ENCODE measurements around the gene MAGI1.

Gene MAGI1

GRCh38 chr3:65500398-65501306 is 538.1 kb downstream of the MAGI1 start:
- POLR2A ChIA-PET, result no interaction called here
- no peak for TF ChIP-seq CTCF (IDR thresholded peaks at IDR 0.05; ENCODE audit: control extremely low read depth, extremely low read depth, low read depth, missing control alignments)
- no peak for DNase-seq (ENCODE audit: extremely low spot score)
- CTCF ChIA-PET, result no interaction called here

GRCh38 chr3:65497846-65498245 is 540.9 kb downstream of the MAGI1 start:
- ChIA-PET POLR2A (no interaction called here), CTCF (interaction anchor here (0.9 kb wide), 1 partner anchor 12 kb away, joined by 3 read pairs; no protein-coding TSS in a partner anchor)
- no peak for DNase-seq (ENCODE audit: extremely low spot score)
- TF ChIP-seq CTCF (IDR thresholded peaks at IDR 0.05; ENCODE audit: control extremely low read depth, extremely low read depth, low read depth, missing control alignments), result no peak

GRCh38 chr3:65497236-65497635 is 541.5 kb downstream of the MAGI1 start:
- no peak for TF ChIP-seq CTCF (IDR thresholded peaks at IDR 0.05; ENCODE audit: control extremely low read depth, extremely low read depth, low read depth, missing control alignments)
- no peak for DNase-seq (ENCODE audit: extremely low spot score)
- CTCF ChIA-PET, result no interaction called here
- POLR2A ChIA-PET, result no interaction called here

- no peak for DNase-seq (ENCODE audit: extremely low spot score)
- CTCF ChIA-PET, result no interaction called here
- POLR2A ChIA-PET, result no interaction called here
- no peak for TF ChIP-seq CTCF (IDR thresholded peaks at IDR 0.05; ENCODE audit: control extremely low read depth, extremely low read depth, low read depth, missing control alignments)
Observed at GRCh38 chr3:65493938-65494337, 544.8 kb downstream of the MAGI1 start.

- ChIA-PET CTCF (no interaction called here), POLR2A (no interaction called here)
- DNase-seq (ENCODE audit: extremely low spot score), result no peak
- TF ChIP-seq CTCF (IDR thresholded peaks at IDR 0.05; ENCODE audit: control extremely low read depth, extremely low read depth, low read depth, missing control alignments), result no peak
Observed at GRCh38 chr3:65493371-65493882, 545.3 kb downstream of the MAGI1 start.

- no peak for TF ChIP-seq CTCF (IDR thresholded peaks at IDR 0.05; ENCODE audit: control extremely low read depth, extremely low read depth, low read depth, missing control alignments)
- POLR2A ChIA-PET, result no interaction called here
- CTCF ChIA-PET, result no interaction called here
- DNase-seq (ENCODE audit: extremely low spot score), result no peak
Observed at GRCh38 chr3:65492249-65492648, 546.5 kb downstream of the MAGI1 start.

All from GM10248 (cell line).